Astrocyte (in vitro differentiated cells and primary cell): Measurements from ENCODE around the gene DCHS1. TPM values are rescaled to one million over a fixed set of nuclear protein-coding genes. Genes with fewer than 3 reads are reported as not detected.
A peak's percentile ranks its signal among the peaks of the same experiment; 100 is the strongest.

Experiments
- DNase-seq: peaks from one replicate; pipeline ENCODE4 v3.0.0-alpha.2; 2010; ENCODE audit warnings: low read depth
- FAIRE-seq: peaks from 2 replicates; lab custom pipeline; 2011; peaks lifted over from hg19 to GRCh38; lab: Jason Lieb, UNC
- H2AFZ ChIP-seq: 2 replicates; pipeline ENCODE4 v1.6.0; 2012; ENCODE audit warnings: low read depth, low read length, inconsistent platforms
- H3K27ac ChIP-seq: 2 replicates; pipeline ENCODE4 v1.5.1; 2011; ENCODE audit warnings: low read depth, low read length, inconsistent platforms
- H3K27me3 ChIP-seq: 2 replicates; pipeline ENCODE4 v1.6.0; 2011; ENCODE audit warnings: low read length, inconsistent platforms; ENCODE audit not compliant: insufficient read depth
- H3K36me3 ChIP-seq: 2 replicates; pipeline ENCODE4 v1.5.1; 2011; ENCODE audit warnings: low read length, inconsistent platforms; ENCODE audit not compliant: insufficient read depth
- H3K4me1 ChIP-seq: 2 replicates; pipeline ENCODE4 v1.5.1; 2011; ENCODE audit warnings: low read length, inconsistent platforms; ENCODE audit not compliant: insufficient read depth
- H3K4me2 ChIP-seq: 2 replicates; pipeline ENCODE4 v1.6.0; 2012; ENCODE audit warnings: low read length, inconsistent platforms
- H3K4me3 ChIP-seq: 2 replicates; pipeline ENCODE4 v1.5.1; 2011; ENCODE audit warnings: low read depth, mild to moderate bottlenecking, low read length, inconsistent platforms; ENCODE audit not compliant: insufficient read depth
- H3K79me2 ChIP-seq: 2 replicates; pipeline ENCODE4 v1.6.0; 2012; ENCODE audit warnings: mild to moderate bottlenecking, low read length, inconsistent platforms; ENCODE audit not compliant: insufficient read depth
- H3K9ac ChIP-seq: 2 replicates; pipeline ENCODE4 v1.6.0; 2012; ENCODE audit warnings: mild to moderate bottlenecking, low read length, inconsistent platforms
- H3K9me3 ChIP-seq: 2 replicates; pipeline ENCODE4 v1.5.1; 2012; ENCODE audit warnings: low read depth, mild to moderate bottlenecking, low read length, inconsistent platforms; ENCODE audit not compliant: insufficient read depth
- H4K20me1 ChIP-seq: 2 replicates; pipeline ENCODE4 v1.6.0; 2012; ENCODE audit warnings: low read length, inconsistent platforms; ENCODE audit not compliant: insufficient read depth
- H3K27ac Mint-ChIP-seq: one replicate; pipeline ENCODE4 v1.8.0; 2021; ENCODE audit warnings: mild to moderate bottlenecking, mixed read lengths; ENCODE audit not compliant: unreplicated experiment
- H3K27me3 Mint-ChIP-seq: one replicate; pipeline ENCODE4 v1.8.0; 2021; ENCODE audit warnings: low read depth, mixed read lengths; ENCODE audit not compliant: unreplicated experiment
- H3K36me3 Mint-ChIP-seq: one replicate; pipeline ENCODE4 v1.8.0; 2021; ENCODE audit warnings: low read depth, mixed read lengths; ENCODE audit not compliant: unreplicated experiment
- H3K4me1 Mint-ChIP-seq: one replicate; pipeline ENCODE4 v1.8.0; 2021; ENCODE audit warnings: low read depth, mixed read lengths; ENCODE audit not compliant: unreplicated experiment
- H3K4me3 Mint-ChIP-seq: one replicate; pipeline ENCODE4 v1.8.0; 2021; ENCODE audit warnings: mild to moderate bottlenecking, moderate library complexity, mixed read lengths; ENCODE audit not compliant: unreplicated experiment
- H3K9me3 Mint-ChIP-seq: one replicate; pipeline ENCODE4 v1.8.0; 2021; ENCODE audit warnings: mild to moderate bottlenecking, mixed read lengths; ENCODE audit not compliant: unreplicated experiment
- CTCF ChIP-seq: IDR thresholded peaks from 2 replicates; pipeline ENCODE4 v1.5.1; 2011; ENCODE audit warnings: low read depth, mild to moderate bottlenecking, inconsistent platforms, low read length, moderate library complexity; ENCODE audit not compliant: insufficient read depth
- EZH2 ChIP-seq: IDR thresholded peaks from 2 replicates; pipeline ENCODE4 v1.6.1; 2012; ENCODE audit warnings: mild to moderate bottlenecking, low read length, inconsistent platforms; ENCODE audit not compliant: insufficient read depth
- total RNA-seq: library from RNA; stranded (reverse); gene quantifications from 2 replicates; pipeline ENCODE4 v1.2.1, GENCODE V29; 2021

The DCHS1 gene
- total RNA-seq, 1 donor from 2014 or later: 8.4 TPM

- DNase-seq: no peak
- H3K4me2 ChIP-seq: peak overlapping the region; percentile 92
- H3K27me3 ChIP-seq: peaks cover 32% of the 10 kb centered on the region
- no peaks in the 10 kb centered on the region for H3K36me3 Mint-ChIP-seq
- H2AFZ ChIP-seq: peak overlapping the region; percentile 74
- peaks cover 8% of the 10 kb centered on the region for H3K27me3 Mint-ChIP-seq
- FAIRE-seq: no peak
- H3K4me3 Mint-ChIP-seq: peak overlapping the region; percentile 75
- H4K20me1 ChIP-seq: peaks cover 7% of the 10 kb centered on the region
- H3K27ac ChIP-seq: no peak overlapping the region
- H3K27ac Mint-ChIP-seq: no peak overlapping the region
- H3K4me1 ChIP-seq: no peaks in the 10 kb centered on the region
- H3K9me3 Mint-ChIP-seq: no peaks in the 10 kb centered on the region
- no peaks in the 10 kb centered on the region for H3K4me1 Mint-ChIP-seq
- H3K4me3 ChIP-seq: no peak overlapping the region
- TF ChIP-seq EZH2 (peak; percentile 31), CTCF (no peak)
- no peaks in the 10 kb centered on the region for H3K9me3 ChIP-seq
- H3K9ac ChIP-seq: peak overlapping the region; percentile 74
- H3K36me3 ChIP-seq: no peaks in the 10 kb centered on the region
- no peaks in the 10 kb centered on the region for H3K79me2 ChIP-seq
Observed at GRCh38 chr11:6656584-6656915, 941 bp upstream of the DCHS1 start.

- Histone ChIP-seq H3K9ac (peak overlapping the region; percentile 58), H3K4me3 (peak overlapping the region; percentile 53), H3K4me2 (peak overlapping the region; percentile 87), H3K4me1 (peaks cover 4% of the 10 kb centered on the region), H3K9me3 (no peaks in the 10 kb centered on the region), H3K27me3 (peaks cover 34% of the 10 kb centered on the region), H3K27ac (no peak overlapping the region), H3K36me3 (no peaks in the 10 kb centered on the region), H2AFZ (peak overlapping the region; percentile 91), H3K79me2 (no peaks in the 10 kb centered on the region), H4K20me1 (peaks cover 16% of the 10 kb centered on the region)
- no peak for DNase-seq
- no peak overlapping the region for H3K27ac Mint-ChIP-seq
- H3K9me3 Mint-ChIP-seq: no peaks in the 10 kb centered on the region
- no peak for FAIRE-seq
- no peaks in the 10 kb centered on the region for H3K36me3 Mint-ChIP-seq
- peaks cover 8% of the 10 kb centered on the region for H3K27me3 Mint-ChIP-seq
- no peak overlapping the region for H3K4me3 Mint-ChIP-seq
- no peaks in the 10 kb centered on the region for H3K4me1 Mint-ChIP-seq
- TF ChIP-seq CTCF (no peak), EZH2 (peak; percentile 71)
Observed at GRCh38 chr11:6655020-6655789, 404 bp downstream of the DCHS1 start.
